Measurements from ENCODE around the gene HSD17B8.

The HSD17B8 gene

GRCh38 chr6:33183071-33183683 is 21.3 kb upstream of the HSD17B8 start:
- Histone ChIP-seq H3K27ac (ENCODE audit: low read depth, low read length) (peak overlapping the region; percentile 40), H3K9me2 (replicated peaks; ENCODE audit: control insufficient read depth, low read length) (no peaks in the 10 kb centered on the region), H3K4me2 (ENCODE audit: low read length) (peak overlapping the region; percentile 53), H4K20me1 (ENCODE audit: control insufficient read depth, insufficient read depth, low read depth, low read length) (no peaks in the 10 kb centered on the region), H3K36me3 (ENCODE audit: control insufficient read depth, low read length) (peaks cover 11% of the 10 kb centered on the region), H3K27me3 (ENCODE audit: control insufficient read depth, low read length) (peaks cover 5% of the 10 kb centered on the region; the same call in 1 of the 2 replicates), H3F3A (ENCODE audit: control insufficient read depth, insufficient read depth) (no peaks in the 10 kb centered on the region), H3K4me3 (ENCODE audit: low read length) (peak overlapping the region; percentile 59), H3K79me2 (ENCODE audit: control insufficient read depth, low read length) (no peaks in the 10 kb centered on the region), H3K4me1 (ENCODE audit: control insufficient read depth, low read length) (peaks cover 14% of the 10 kb centered on the region), H3K9me3 (ENCODE audit: control insufficient read depth, insufficient read depth, low read length) (peaks cover 19% of the 10 kb centered on the region)
- TF ChIP-seq EZH2phosphoT487 (IDR thresholded peaks at IDR 0.05; ENCODE audit: borderline replicate concordance, low read length) (no peak), CTCF (IDR thresholded peaks at IDR 0.05; ENCODE audit: low read depth, low read length, poor library complexity, severe bottlenecking) (no peak)

- Histone ChIP-seq H3K27ac (ENCODE audit: low read depth, low read length) (no peak overlapping the region), H3K79me2 (ENCODE audit: control insufficient read depth, low read length) (no peaks in the 10 kb centered on the region), H3K4me3 (ENCODE audit: low read length) (no peak overlapping the region), H3K4me2 (ENCODE audit: low read length) (no peak overlapping the region), H3K9me2 (replicated peaks; ENCODE audit: control insufficient read depth, low read length) (no peaks in the 10 kb centered on the region), H3K9me3 (ENCODE audit: control insufficient read depth, insufficient read depth, low read length) (peaks cover 19% of the 10 kb centered on the region), H4K20me1 (ENCODE audit: control insufficient read depth, insufficient read depth, low read depth, low read length) (no peaks in the 10 kb centered on the region), H3K27me3 (ENCODE audit: control insufficient read depth, low read length) (peaks cover 8% of the 10 kb centered on the region; the same call in 1 of the 2 replicates), H3F3A (ENCODE audit: control insufficient read depth, insufficient read depth) (no peaks in the 10 kb centered on the region), H3K36me3 (ENCODE audit: control insufficient read depth, low read length) (peaks cover 11% of the 10 kb centered on the region), H3K4me1 (ENCODE audit: control insufficient read depth, low read length) (peaks cover 14% of the 10 kb centered on the region)
- TF ChIP-seq EZH2phosphoT487 (IDR thresholded peaks at IDR 0.05; ENCODE audit: borderline replicate concordance, low read length), result no peak
- no peak for TF ChIP-seq CTCF (IDR thresholded peaks at IDR 0.05; ENCODE audit: low read depth, low read length, poor library complexity, severe bottlenecking)
These were observed 19.3 kb upstream of the HSD17B8 start for GRCh38 chr6:33185190-33185589.

GRCh38 chr6:33185654-33186187 is 18.7 kb upstream of the HSD17B8 start:
- H3K9me2 ChIP-seq (replicated peaks; ENCODE audit: control insufficient read depth, low read length), result no peaks in the 10 kb centered on the region
- H3K4me1 ChIP-seq (ENCODE audit: control insufficient read depth, low read length), result peaks cover 14% of the 10 kb centered on the region
- no peak overlapping the region for H3K27ac ChIP-seq (ENCODE audit: low read depth, low read length)
- H3K4me3 ChIP-seq (ENCODE audit: low read length), result no peak overlapping the region
- no peaks in the 10 kb centered on the region for H3K79me2 ChIP-seq (ENCODE audit: control insufficient read depth, low read length)
- no peaks in the 10 kb centered on the region for H3F3A ChIP-seq (ENCODE audit: control insufficient read depth, insufficient read depth)
- H3K9me3 ChIP-seq (ENCODE audit: control insufficient read depth, insufficient read depth, low read length), result peaks cover 19% of the 10 kb centered on the region
- peaks cover 8% of the 10 kb centered on the region; the same call in 1 of the 2 replicates for H3K27me3 ChIP-seq (ENCODE audit: control insufficient read depth, low read length)
- H4K20me1 ChIP-seq (ENCODE audit: control insufficient read depth, insufficient read depth, low read depth, low read length), result no peaks in the 10 kb centered on the region
- peaks cover 11% of the 10 kb centered on the region for H3K36me3 ChIP-seq (ENCODE audit: control insufficient read depth, low read length)
- no peak overlapping the region for H3K4me2 ChIP-seq (ENCODE audit: low read length)
- TF ChIP-seq EZH2phosphoT487 (IDR thresholded peaks at IDR 0.05; ENCODE audit: borderline replicate concordance, low read length) (no peak), CTCF (IDR thresholded peaks at IDR 0.05; ENCODE audit: low read depth, low read length, poor library complexity, severe bottlenecking) (no peak)

Measured in DOHH2 (cell line).